ENCODE results near the gene ENPP6.

The ENPP6 gene

DNA sequence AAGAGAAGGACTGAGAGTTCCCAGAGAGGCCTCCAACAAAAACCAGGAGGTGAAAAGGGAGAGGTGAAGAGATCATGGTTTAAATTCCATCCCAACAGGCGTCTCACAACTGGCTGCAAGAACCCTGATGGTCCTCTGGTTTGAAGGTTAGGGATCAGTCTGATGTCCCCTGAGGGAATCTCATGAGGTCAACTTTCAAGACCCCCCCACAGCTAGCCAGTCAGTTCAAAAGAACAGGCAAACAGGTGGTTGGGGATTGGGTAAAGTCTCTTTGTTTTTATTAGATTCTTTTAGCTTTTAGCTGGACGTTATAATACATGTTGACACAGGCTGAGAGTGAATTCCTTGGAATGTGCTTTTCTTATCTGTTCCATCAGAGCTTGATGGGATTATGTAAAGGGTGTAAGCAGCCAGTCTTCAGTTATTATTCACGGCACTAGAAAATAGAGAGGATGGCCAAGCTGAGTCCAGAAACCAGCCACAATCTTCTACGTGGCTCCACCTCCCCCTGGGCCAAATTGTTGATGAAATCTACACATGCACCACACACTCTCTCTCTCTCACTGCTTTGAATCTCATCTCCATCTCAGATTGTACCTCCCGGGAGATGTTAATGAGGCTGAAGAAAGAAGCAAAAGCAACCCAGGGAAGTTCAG is 20.8 kb downstream of the ENPP6 start:
- Histone ChIP-seq H3K4me3 (ENCODE audit: low read length) (no peak overlapping the region), H3K4me2 (ENCODE audit: low read depth, low read length) (no peak overlapping the region), H2AFZ (ENCODE audit: low read length) (no peak overlapping the region), H3K27me3 (replicated peaks; ENCODE audit: insufficient read depth, low read length) (no peaks in the 10 kb centered on the region), H3F3A (ENCODE audit: insufficient read depth, low read length) (no peaks in the 10 kb centered on the region), H3K9me3 (replicated peaks; ENCODE audit: insufficient read depth, low read length) (no peaks in the 10 kb centered on the region), H3K79me2 (ENCODE audit: low read length) (no peaks in the 10 kb centered on the region), H3K36me3 (replicated peaks; ENCODE audit: insufficient read depth, low read length) (no peaks in the 10 kb centered on the region), H3K9me2 (replicated peaks; ENCODE audit: insufficient read depth, low read length) (no peaks in the 10 kb centered on the region), H3K27ac (ENCODE audit: low read length) (no peak overlapping the region), H3K9ac (ENCODE audit: low read length) (no peak overlapping the region), H3K4me1 (ENCODE audit: low read length) (no peaks in the 10 kb centered on the region), H4K20me1 (ENCODE audit: insufficient read depth, low read length) (no peaks in the 10 kb centered on the region)
- no peak for TF ChIP-seq EZH2 (optimal IDR thresholded peaks at IDR 0.05; ENCODE audit: low read depth, low read length)
- TF ChIP-seq EZH2phosphoT487 (IDR thresholded peaks at IDR 0.05; ENCODE audit: low read length) = no peak
- TF ChIP-seq, protein P1, sequence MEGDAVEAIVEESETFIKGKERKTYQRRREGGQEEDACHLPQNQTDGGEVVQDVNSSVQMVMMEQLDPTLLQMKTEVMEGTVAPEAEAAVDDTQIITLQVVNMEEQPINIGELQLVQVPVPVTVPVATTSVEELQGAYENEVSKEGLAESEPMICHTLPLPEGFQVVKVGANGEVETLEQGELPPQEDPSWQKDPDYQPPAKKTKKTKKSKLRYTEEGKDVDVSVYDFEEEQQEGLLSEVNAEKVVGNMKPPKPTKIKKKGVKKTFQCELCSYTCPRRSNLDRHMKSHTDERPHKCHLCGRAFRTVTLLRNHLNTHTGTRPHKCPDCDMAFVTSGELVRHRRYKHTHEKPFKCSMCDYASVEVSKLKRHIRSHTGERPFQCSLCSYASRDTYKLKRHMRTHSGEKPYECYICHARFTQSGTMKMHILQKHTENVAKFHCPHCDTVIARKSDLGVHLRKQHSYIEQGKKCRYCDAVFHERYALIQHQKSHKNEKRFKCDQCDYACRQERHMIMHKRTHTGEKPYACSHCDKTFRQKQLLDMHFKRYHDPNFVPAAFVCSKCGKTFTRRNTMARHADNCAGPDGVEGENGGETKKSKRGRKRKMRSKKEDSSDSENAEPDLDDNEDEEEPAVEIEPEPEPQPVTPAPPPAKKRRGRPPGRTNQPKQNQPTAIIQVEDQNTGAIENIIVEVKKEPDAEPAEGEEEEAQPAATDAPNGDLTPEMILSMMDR (IDR thresholded peaks at IDR 0.05; ENCODE audit: low read length) = no peak
- DNase-seq = no peak

DNA sequence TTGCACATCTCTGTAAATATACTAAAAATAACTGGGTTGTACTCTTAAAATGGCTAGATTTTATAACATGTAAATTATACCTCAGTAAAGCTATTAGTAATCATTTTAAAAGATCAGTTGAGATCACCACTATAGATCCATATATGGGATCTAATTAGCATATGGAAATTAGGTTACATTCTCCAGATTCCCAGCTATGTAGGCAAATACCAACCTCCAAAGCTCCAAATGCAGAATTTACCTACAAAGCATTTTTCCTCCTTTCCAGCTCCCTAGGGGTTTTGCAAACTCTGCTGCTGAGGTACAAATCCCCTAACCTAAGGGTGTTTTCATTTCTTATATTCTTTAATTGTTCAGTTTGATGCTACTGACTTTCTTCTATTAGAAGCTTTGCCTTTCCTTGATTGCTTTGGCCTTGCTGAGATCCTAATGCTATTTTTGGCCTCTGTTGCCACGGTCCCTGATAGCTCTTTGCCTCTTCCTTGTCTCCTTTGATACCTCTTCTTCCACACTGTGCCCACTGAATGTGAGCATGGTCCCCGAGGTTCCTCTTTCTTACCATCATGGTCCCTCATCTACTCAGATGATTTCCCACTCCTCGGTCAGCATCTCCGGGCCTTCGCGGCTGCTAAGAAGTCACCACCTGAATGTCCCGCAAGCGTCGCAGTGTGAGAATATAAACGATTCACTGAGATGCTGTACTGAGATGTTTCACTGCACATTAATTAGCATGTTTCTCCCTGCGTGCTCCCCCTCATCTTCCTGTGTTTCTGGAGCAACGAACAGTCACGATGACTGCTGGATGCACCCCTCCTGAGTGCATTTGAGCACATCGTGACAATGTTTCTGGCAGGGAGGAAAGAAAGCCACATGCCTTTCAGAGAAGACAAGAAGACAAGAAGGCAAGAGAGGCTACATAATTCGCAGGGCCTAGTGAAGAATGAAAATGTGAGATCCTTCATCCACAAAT is 23.8 kb downstream of the ENPP6 start:
- Histone ChIP-seq H3K9me3 (replicated peaks; ENCODE audit: insufficient read depth, low read length) (no peaks in the 10 kb centered on the region), H3F3A (ENCODE audit: insufficient read depth, low read length) (no peaks in the 10 kb centered on the region), H3K27me3 (replicated peaks; ENCODE audit: insufficient read depth, low read length) (no peaks in the 10 kb centered on the region), H3K4me2 (ENCODE audit: low read depth, low read length) (no peak overlapping the region), H3K79me2 (ENCODE audit: low read length) (no peaks in the 10 kb centered on the region), H3K9me2 (replicated peaks; ENCODE audit: insufficient read depth, low read length) (no peaks in the 10 kb centered on the region), H3K4me3 (ENCODE audit: low read length) (no peak overlapping the region), H4K20me1 (ENCODE audit: insufficient read depth, low read length) (no peaks in the 10 kb centered on the region), H3K4me1 (ENCODE audit: low read length) (no peaks in the 10 kb centered on the region), H3K9ac (ENCODE audit: low read length) (no peak overlapping the region), H3K36me3 (replicated peaks; ENCODE audit: insufficient read depth, low read length) (no peaks in the 10 kb centered on the region), H2AFZ (ENCODE audit: low read length) (no peak overlapping the region), H3K27ac (ENCODE audit: low read length) (no peak overlapping the region)
- no peak for TF ChIP-seq EZH2phosphoT487 (IDR thresholded peaks at IDR 0.05; ENCODE audit: low read length)
- TF ChIP-seq EZH2 (optimal IDR thresholded peaks at IDR 0.05; ENCODE audit: low read depth, low read length) = no peak
- TF ChIP-seq, protein P1 (IDR thresholded peaks at IDR 0.05; ENCODE audit: low read length) = no peak
- no peak for DNase-seq

DNA sequence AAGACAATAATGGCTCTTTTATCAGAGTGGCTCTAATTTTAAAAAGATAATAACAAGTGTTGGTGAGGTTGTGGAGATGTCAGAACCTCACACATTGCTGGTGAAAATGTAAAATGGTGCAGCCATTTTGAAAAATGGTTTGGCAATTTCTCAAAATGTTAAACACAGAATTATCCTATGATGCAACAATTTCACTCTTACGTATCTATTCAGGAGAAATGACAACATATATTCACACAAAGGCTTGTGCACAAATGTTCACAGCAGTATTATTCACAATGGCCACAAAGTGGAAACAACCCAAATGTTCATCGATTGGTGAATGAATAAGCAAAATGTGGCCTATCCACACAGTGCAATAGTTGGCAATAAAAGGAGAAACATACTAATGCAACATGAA is 24.7 kb downstream of the ENPP6 start:
- no peak overlapping the region for H3K4me3 ChIP-seq (ENCODE audit: low read length)

More for the DNA sequence above, 24.7 kb downstream of the ENPP6 start:
- no peaks in the 10 kb centered on the region for H3K27me3 ChIP-seq (replicated peaks; ENCODE audit: insufficient read depth, low read length)
- H3K79me2 ChIP-seq (ENCODE audit: low read length) = no peaks in the 10 kb centered on the region
- no peak overlapping the region for H3K4me2 ChIP-seq (ENCODE audit: low read depth, low read length)
- H3K27ac ChIP-seq (ENCODE audit: low read length) = no peak overlapping the region
- TF ChIP-seq, protein P1 (IDR thresholded peaks at IDR 0.05; ENCODE audit: low read length) = no peak
- TF ChIP-seq EZH2phosphoT487 (IDR thresholded peaks at IDR 0.05; ENCODE audit: low read length) (no peak), EZH2 (optimal IDR thresholded peaks at IDR 0.05; ENCODE audit: low read depth, low read length) (no peak)
- H3K36me3 ChIP-seq (replicated peaks; ENCODE audit: insufficient read depth, low read length) = no peaks in the 10 kb centered on the region
- H2AFZ ChIP-seq (ENCODE audit: low read length) = no peak overlapping the region
- H3K9ac ChIP-seq (ENCODE audit: low read length) = no peak overlapping the region
- H4K20me1 ChIP-seq (ENCODE audit: insufficient read depth, low read length) = no peaks in the 10 kb centered on the region
- H3K9me3 ChIP-seq (replicated peaks; ENCODE audit: insufficient read depth, low read length) = no peaks in the 10 kb centered on the region
- H3F3A ChIP-seq (ENCODE audit: insufficient read depth, low read length) = no peaks in the 10 kb centered on the region
- DNase-seq = no peak
- H3K4me1 ChIP-seq (ENCODE audit: low read length) = no peaks in the 10 kb centered on the region
- H3K9me2 ChIP-seq (replicated peaks; ENCODE audit: insufficient read depth, low read length) = no peaks in the 10 kb centered on the region
